ENCODE measurements around the gene SCAMP2. TPM values are rescaled to one million over a fixed set of nuclear protein-coding genes. Genes with fewer than 3 reads are reported as not detected.

The SCAMP2 gene
- total and polyA plus RNA-seq, 2 experiments from 2014 or later = 34.7 to 51.3 TPM

- TF ChIP-seq CREB1 (CRISPR knock-in tag; IDR thresholded peaks at IDR 0.05; ENCODE audit: low read depth) = no peak
Observed at GRCh38 chr15:74892931-74893330, 19.8 kb upstream of the SCAMP2 start (continued).

DNA sequence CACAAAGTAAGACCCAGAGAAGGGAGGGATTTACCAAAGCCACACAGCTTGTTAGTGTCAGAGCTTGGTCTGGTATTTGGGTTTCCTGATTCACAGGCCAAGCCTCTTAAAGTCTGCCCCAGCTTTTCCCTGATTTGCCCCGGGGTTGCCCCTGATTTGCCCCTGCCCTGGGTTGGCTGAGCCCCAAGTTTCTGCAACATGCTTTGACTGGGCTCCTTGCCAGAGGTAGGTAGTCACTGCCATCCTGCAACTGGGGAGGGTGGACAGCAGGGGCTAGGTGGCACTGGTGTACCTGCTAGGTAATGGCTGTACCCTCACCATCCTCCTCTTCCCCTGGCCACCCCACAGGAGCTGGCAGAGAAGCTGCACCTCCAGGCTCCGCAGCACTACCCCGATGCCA, 19.1 kb upstream of the SCAMP2 start:
- H3K79me2 ChIP-seq (replicated peaks; ENCODE audit: insufficient read depth) = no peaks in the 10 kb centered on the region
- no peak overlapping the region for H3K4me3 Mint-ChIP-seq
- peaks cover 6% of the 10 kb centered on the region for H3K27me3 Mint-ChIP-seq (ENCODE audit: insufficient read depth, low read depth, poor library complexity)
- no peak overlapping the region for H2AFZ ChIP-seq
- H4K20me1 ChIP-seq (replicated peaks; ENCODE audit: insufficient read depth) = no peaks in the 10 kb centered on the region
- no peaks in the 10 kb centered on the region for H3K9me2 ChIP-seq (ENCODE audit: insufficient read depth)
- H3K9me3 Mint-ChIP-seq = no peaks in the 10 kb centered on the region
- no peak overlapping the region for H3K27ac ChIP-seq (ENCODE audit: low read depth)
- H3K36me3 ChIP-seq (ENCODE audit: insufficient read depth) = no peaks in the 10 kb centered on the region
- no peak overlapping the region for H3K27ac Mint-ChIP-seq
- ATAC-seq (no peak), DNase-seq (ENCODE audit: low spot score) (no peak)
- H3K27me3 ChIP-seq (ENCODE audit: insufficient read depth) = no peaks in the 10 kb centered on the region
- no peak overlapping the region for H3K4me2 ChIP-seq
- H3K4me1 Mint-ChIP-seq = peaks cover 6% of the 10 kb centered on the region; the same call in 1 of the 3 replicates
- peaks cover 6% of the 10 kb centered on the region for H3K4me1 ChIP-seq (ENCODE audit: insufficient read depth)
- TF ChIP-seq JUNB (IDR thresholded peaks at IDR 0.05; ENCODE audit: unreplicated experiment) = no peak
- TF ChIP-seq, protein P1, sequence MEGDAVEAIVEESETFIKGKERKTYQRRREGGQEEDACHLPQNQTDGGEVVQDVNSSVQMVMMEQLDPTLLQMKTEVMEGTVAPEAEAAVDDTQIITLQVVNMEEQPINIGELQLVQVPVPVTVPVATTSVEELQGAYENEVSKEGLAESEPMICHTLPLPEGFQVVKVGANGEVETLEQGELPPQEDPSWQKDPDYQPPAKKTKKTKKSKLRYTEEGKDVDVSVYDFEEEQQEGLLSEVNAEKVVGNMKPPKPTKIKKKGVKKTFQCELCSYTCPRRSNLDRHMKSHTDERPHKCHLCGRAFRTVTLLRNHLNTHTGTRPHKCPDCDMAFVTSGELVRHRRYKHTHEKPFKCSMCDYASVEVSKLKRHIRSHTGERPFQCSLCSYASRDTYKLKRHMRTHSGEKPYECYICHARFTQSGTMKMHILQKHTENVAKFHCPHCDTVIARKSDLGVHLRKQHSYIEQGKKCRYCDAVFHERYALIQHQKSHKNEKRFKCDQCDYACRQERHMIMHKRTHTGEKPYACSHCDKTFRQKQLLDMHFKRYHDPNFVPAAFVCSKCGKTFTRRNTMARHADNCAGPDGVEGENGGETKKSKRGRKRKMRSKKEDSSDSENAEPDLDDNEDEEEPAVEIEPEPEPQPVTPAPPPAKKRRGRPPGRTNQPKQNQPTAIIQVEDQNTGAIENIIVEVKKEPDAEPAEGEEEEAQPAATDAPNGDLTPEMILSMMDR (conservative IDR thresholded peaks at IDR 0.05; ENCODE audit: low read depth in 2 of 2) = no peak
- no peak for TF ChIP-seq ZNF462 (CRISPR knock-in tag; IDR thresholded peaks at IDR 0.05)
- no peak for TF ChIP-seq REST (IDR thresholded peaks at IDR 0.05; ENCODE audit: unreplicated experiment)
- TF ChIP-seq ETS1 (IDR thresholded peaks at IDR 0.05) = no peak
- no peak for TF ChIP-seq ZNF114 (CRISPR knock-in tag; IDR thresholded peaks at IDR 0.05)
- no peak for TF ChIP-seq EZH2phosphoT487 (IDR thresholded peaks at IDR 0.05; ENCODE audit: unreplicated experiment)
- no peak for TF ChIP-seq EZH2 (IDR thresholded peaks at IDR 0.05; ENCODE audit: low read depth, unreplicated experiment)
- H3K36me3 Mint-ChIP-seq (ENCODE audit: low read depth) = peaks cover 27% of the 10 kb centered on the region
- no peak overlapping the region for H3K4me3 ChIP-seq
- H3F3A ChIP-seq (replicated peaks; ENCODE audit: low read depth) = no peaks in the 10 kb centered on the region

All from GM23338 (cell line).